Muscle layer of duodenum (tissue), 2 donors: ENCODE measurements around the gene RNF223.
"Not testable (repeated sequence)": the region's sequence is repeated elsewhere in the genome, so short reads cannot be mapped to it uniquely, and the experiment has no call there.

ENCODE experiments used
- H3K27ac ChIP-seq: one replicate; pipeline ENCODE4 v1.7.0; 2013; ENCODE audit warnings: mild to moderate bottlenecking, low read length
- H3K27me3 ChIP-seq: one replicate; pipeline ENCODE4 v1.7.0; 2013; ENCODE audit warnings: low read depth, mild to moderate bottlenecking, control low read depth, low read length
- H3K36me3 ChIP-seq, 2 donors: one replicate each; pipeline ENCODE4 v1.7.0; 2013; ENCODE audit warnings: low read length in 2 of 2, control low read depth in 1 of 2, mild to moderate bottlenecking in 1 of 2; ENCODE audit not compliant: insufficient read depth in 2 of 2, control insufficient read depth in 1 of 2
- H3K4me1 ChIP-seq, 2 donors: one replicate each; pipeline ENCODE4 v1.7.0; 2013; ENCODE audit warnings: low read length in 2 of 2, mild to moderate bottlenecking in 2 of 2, control low read depth in 1 of 2, moderate library complexity in 1 of 2; ENCODE audit not compliant: insufficient read depth in 2 of 2, control insufficient read depth in 1 of 2
- H3K4me3 ChIP-seq, 2 donors: one replicate each; pipeline ENCODE4 v1.7.0; 2013; ENCODE audit warnings: low read length in 2 of 2, low read depth in 1 of 2, mild to moderate bottlenecking in 1 of 2
- H3K9me3 ChIP-seq, 2 donors: one replicate each; pipeline ENCODE4 v1.7.0; 2013; ENCODE audit warnings: low read length in 2 of 2, control low read depth in 1 of 2, mild to moderate bottlenecking in 1 of 2; ENCODE audit not compliant: control insufficient read depth in 1 of 2
- donor health status: healthy.

Gene RNF223

DNA sequence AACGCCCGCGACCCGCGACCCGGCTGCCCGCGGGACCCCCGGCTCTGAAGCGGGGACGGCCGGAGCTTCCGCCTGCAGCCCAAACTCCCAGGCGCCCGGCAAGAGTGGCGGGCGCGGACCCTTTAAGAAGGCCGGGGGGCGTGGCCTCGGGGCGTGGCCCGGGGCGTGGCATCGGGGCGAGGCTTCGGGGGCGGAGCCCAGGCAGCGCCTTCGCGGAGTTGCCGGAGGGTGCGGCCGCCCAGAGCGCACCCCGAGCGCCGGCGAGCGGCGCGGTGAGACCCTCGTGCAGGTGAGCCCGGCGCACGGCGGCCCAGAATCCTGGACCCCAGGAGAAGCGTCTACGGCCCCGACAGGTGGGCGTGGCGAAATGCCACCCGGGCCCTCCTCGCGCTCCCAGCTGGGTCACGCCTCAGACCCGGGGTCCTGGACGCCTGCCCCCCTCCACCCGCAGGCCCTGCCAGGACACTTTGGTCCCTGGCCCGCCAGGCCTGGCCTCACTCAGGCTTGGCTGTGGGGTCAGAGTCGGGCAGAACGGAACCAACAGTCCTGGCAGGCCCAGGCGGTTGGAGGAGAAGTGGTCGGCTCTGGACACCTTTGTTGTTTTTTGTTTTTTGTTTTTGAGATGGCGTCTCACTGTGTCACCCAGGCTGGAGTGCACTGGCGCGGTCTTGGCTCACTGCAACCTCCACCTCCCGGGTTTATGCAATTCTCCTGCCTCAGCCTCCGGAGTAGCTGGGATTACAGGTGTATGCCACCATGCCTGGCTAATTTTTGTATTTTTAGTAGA is 14.4 kb downstream of the RNF223 start:
- no peak overlapping the region for H3K27ac ChIP-seq
- H3K27me3 ChIP-seq, result peaks cover 34% of the 10 kb centered on the region
- peak overlapping the region in 1 of 2 donors; percentile 65 for H3K4me3 ChIP-seq
- peaks cover 0 to 6% of the 10 kb centered on the region in 2 donors for H3K36me3 ChIP-seq
- no peaks in the 10 kb centered on the region for H3K9me3 ChIP-seq
- H3K4me1 ChIP-seq, result peaks cover 0 to 29% of the 10 kb centered on the region in 2 donors

DNA sequence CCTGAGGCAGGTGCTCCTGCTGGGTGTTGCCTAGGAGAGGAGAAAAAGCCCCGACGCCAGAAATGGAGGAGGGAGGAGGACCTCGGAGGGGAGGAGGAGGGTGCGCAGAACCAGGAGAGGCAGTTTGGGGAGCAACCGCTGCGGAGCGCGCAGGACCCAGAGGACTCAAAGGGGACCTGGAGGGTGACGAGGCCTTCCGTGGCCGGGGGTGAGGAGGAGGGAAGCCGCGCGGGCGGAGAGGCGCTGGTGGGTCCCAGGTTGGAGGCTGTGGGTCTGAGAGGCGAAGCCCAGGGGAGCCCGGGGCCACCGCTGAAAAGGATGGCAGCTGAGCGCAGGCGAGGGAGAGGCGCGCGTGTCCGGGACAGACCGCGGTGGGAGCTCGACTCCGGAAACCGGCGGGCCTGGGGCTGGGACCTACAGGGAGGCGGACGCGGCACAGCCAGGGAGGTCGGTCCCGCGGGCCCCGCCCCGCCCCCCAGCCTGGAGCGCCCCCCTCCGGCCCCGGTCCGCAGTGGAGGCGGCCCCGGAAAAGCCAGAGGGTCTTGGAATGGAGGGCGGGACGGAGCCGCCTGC is 15.1 kb downstream of the RNF223 start:
- H3K9me3 ChIP-seq, result no peaks in the 10 kb centered on the region
- peak overlapping the region in 1 of 2 donors; percentile 65 for H3K4me3 ChIP-seq
- peaks cover 0 to 13% of the 10 kb centered on the region in 2 donors for H3K36me3 ChIP-seq
- H3K27ac ChIP-seq, result no peak overlapping the region
- peaks cover 0 to 26% of the 10 kb centered on the region in 2 donors for H3K4me1 ChIP-seq
- peaks cover 30% of the 10 kb centered on the region for H3K27me3 ChIP-seq

- H3K9me3 ChIP-seq, result no peaks in the 10 kb centered on the region
- H3K4me3 ChIP-seq, result peak overlapping the region in 1 of 2 donors; percentile 65
- no peak overlapping the region for H3K27ac ChIP-seq
- peaks cover 0 to 20% of the 10 kb centered on the region in 2 donors for H3K36me3 ChIP-seq
- peaks cover 24% of the 10 kb centered on the region for H3K27me3 ChIP-seq
- peaks cover 0 to 20% of the 10 kb centered on the region in 2 donors for H3K4me1 ChIP-seq
These were observed 15.8 kb downstream of the RNF223 start for GRCh38 chr1:1058088-1058905.

- H3K9me3 ChIP-seq, H3K27ac ChIP-seq, H3K4me3 ChIP-seq: not testable (repeated sequence)
- Histone ChIP-seq H3K4me1 (peaks cover 0 to 16% of the 10 kb centered on the region in 2 donors), H3K36me3 (peaks cover 0 to 24% of the 10 kb centered on the region in 2 donors), H3K27me3 (peaks cover 19% of the 10 kb centered on the region)
These were observed 16.4 kb downstream of the RNF223 start for GRCh38 chr1:1057769-1058087.

DNA sequence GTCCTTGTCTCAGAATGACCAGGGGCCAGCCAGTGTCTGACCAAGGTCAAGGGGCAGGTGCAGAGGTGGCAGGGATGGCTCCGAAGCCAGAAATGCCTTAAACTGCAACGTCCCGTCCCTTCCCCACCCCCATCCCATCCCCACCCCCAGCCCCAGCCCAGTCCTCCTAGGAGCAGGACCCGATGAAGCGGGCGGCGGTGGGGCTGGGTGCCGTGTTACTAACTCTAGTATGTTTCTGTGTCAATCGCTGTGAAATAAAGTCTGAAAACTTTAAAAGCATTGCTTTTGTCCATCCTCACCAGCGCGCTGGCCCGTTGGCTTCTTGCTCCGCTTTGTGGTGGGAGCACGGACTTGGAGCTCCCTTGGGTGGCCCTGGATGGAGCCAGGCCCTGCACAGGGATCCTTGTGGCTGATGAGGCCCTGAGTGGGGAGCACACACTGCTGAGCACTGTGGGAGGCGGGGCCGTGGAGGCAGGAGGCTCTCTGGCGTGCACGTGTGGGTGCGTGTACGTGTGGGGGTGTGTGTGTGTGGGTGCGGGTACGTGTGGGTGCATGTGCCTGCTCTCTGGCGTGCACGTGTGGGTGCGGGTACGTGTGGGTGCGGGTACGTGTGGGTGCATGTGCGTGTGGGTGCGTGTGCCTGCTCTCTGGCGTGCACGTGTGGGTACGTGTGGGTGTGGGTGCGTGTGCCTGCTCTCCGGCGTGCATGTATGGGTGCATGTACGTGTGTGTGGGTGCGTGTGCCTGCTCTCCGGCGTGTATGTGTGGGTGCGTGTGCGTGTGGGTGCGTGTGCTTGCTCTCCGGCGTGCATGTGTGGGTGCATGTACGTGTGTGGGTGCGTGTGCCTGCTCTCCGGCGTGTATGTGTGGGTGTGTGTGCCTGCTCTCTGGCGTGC is 18.0 kb downstream of the RNF223 start:
- peaks cover 16% of the 10 kb centered on the region for H3K27me3 ChIP-seq
- H3K9me3 ChIP-seq, result no peaks in the 10 kb centered on the region
- peaks cover 0 to 35% of the 10 kb centered on the region in 2 donors for H3K36me3 ChIP-seq
- H3K27ac ChIP-seq, result no peak overlapping the region
- peaks cover 0 to 13% of the 10 kb centered on the region in 2 donors for H3K4me1 ChIP-seq
- no peak overlapping the region for H3K4me3 ChIP-seq

DNA sequence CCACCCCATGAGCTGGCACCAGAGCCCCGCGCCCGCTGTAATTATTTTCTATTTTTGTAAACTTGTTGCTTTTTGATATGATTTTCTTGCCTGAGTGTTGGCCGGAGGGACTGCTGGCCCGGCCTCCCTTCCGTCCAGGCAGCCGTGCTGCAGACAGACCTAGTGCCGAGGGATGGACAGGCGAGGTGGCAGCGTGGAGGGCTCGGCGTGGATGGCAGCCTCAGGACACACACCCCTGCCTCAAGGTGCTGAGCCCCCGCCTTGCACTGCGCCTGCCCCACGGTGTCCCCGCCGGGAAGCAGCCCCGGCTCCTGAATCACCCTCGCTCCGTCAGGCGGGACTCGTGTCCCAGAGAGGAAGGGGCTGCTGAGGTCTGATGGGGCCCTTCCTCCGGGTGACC is 19.1 kb downstream of the RNF223 start:
- Histone ChIP-seq H3K4me3 (no peak overlapping the region), H3K27me3 (peaks cover 11% of the 10 kb centered on the region), H3K4me1 (peaks cover 0 to 12% of the 10 kb centered on the region in 2 donors), H3K36me3 (peaks cover 0 to 41% of the 10 kb centered on the region in 2 donors), H3K9me3 (no peaks in the 10 kb centered on the region), H3K27ac (no peak overlapping the region)

GRCh38 chr1:1054099-1054700 is 19.9 kb downstream of the RNF223 start:
- Histone ChIP-seq H3K36me3 (peaks cover 0 to 41% of the 10 kb centered on the region in 2 donors), H3K9me3 (no peaks in the 10 kb centered on the region), H3K27ac (no peak overlapping the region), H3K4me3 (no peak overlapping the region), H3K27me3 (peaks cover 11% of the 10 kb centered on the region), H3K4me1 (peaks cover 0 to 5% of the 10 kb centered on the region in 2 donors)

- Histone ChIP-seq H3K4me1 (peaks cover 0 to under 1% of the 10 kb centered on the region in 2 donors), H3K27ac (no peak overlapping the region), H3K4me3 (no peak overlapping the region), H3K36me3 (peaks cover 0 to 41% of the 10 kb centered on the region in 2 donors), H3K9me3 (no peaks in the 10 kb centered on the region), H3K27me3 (peaks cover 7% of the 10 kb centered on the region)
These were observed 20.4 kb downstream of the RNF223 start for GRCh38 chr1:1053682-1054081.

GRCh38 chr1:1053022-1053421 is 21.1 kb downstream of the RNF223 start:
- Histone ChIP-seq H3K4me3 (no peak overlapping the region), H3K36me3 (peaks cover 0 to 41% of the 10 kb centered on the region in 2 donors), H3K9me3 (no peaks in the 10 kb centered on the region), H3K27me3 (peaks cover under 1% of the 10 kb centered on the region), H3K27ac (no peak overlapping the region), H3K4me1 (no peaks in the 10 kb centered on the region)

DNA sequence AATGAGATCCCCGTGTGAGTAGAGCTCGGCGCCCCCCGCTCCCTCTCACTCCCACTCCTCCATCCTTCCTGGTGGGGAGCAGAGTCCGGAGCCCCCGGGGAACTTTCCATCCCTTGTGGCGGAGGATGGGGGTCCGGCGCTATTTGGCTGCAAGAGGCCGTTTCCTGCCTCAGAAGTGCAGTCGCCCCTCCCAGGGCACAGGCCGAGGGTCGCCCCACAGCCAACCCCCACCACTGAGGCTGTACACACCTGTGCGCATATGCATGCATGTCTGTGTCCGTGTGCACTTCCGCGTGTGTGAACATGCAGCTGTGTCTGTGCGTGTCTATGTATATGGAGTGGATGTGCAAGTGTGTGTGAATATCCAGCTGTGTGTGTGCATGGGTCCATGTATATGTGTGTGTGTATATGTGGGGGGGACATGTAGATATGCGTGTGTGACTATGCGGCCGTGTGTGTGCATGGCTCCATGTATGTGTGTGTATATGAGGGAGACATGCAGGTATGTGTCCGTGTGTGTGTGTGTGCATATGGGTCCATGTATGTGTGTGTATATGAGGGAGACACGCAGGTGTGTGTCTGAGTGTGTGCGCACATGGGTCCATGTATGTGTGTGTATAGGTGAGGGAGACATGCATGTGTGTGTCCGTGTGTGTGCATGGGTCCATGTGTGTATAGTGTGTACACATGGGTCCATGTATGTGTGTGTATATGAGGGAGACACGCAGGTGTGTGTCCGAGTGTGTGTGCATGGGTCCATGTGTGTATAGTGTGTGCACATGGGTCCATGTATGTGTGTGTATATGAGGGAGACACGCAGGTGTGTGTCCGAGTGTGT is 21.9 kb downstream of the RNF223 start:
- H3K27ac ChIP-seq, result no peak overlapping the region
- H3K27me3 ChIP-seq, result no peaks in the 10 kb centered on the region
- no peaks in the 10 kb centered on the region for H3K4me1 ChIP-seq
- H3K4me3 ChIP-seq, result no peak overlapping the region
- peaks cover 0 to 47% of the 10 kb centered on the region in 2 donors for H3K36me3 ChIP-seq
- H3K9me3 ChIP-seq, result no peaks in the 10 kb centered on the region
